Measurements from ENCODE around the gene ZNF668. TPM values are rescaled to one million over a fixed set of nuclear protein-coding genes. Genes with fewer than 3 reads are reported as not detected.

Gene ZNF668
- total RNA-seq, 1 donor from 2014 or later = 15.6 TPM

DNA sequence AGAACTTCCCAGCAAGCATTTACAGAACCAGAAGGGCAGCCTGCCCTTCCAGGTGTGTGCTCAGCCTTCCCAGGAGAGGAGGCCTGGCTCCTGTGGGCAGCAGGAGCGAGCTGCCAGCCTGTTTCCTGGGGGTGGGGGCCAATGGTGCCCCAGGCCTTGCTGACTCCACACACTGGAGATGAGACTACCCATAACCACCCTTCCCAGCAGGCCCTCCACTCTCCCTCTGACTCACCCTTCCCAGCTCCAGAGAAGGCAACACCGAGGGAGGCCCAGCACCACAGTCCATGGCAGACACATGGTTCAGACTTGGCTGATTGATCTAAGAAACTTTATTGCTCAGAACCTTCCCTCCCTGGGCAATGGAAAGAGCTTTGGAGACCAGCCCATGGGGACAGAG lies 16.5 kb upstream of the ZNF668 start:
- peak overlapping the region; percentile 51 for H3K27ac Mint-ChIP-seq
- H3K27me3 Mint-ChIP-seq = no peaks in the 10 kb centered on the region
- H3K9me3 Mint-ChIP-seq = no peaks in the 10 kb centered on the region
- H3K36me3 Mint-ChIP-seq (ENCODE audit: low read depth) = peaks cover 25% of the 10 kb centered on the region
- peaks cover 20% of the 10 kb centered on the region for H3K4me1 Mint-ChIP-seq
- intact Hi-C loops (cut with micrococcal nuclease) = no loop called here
- no peak overlapping the region for H3K4me3 Mint-ChIP-seq
- no peak for DNase-seq

DNA sequence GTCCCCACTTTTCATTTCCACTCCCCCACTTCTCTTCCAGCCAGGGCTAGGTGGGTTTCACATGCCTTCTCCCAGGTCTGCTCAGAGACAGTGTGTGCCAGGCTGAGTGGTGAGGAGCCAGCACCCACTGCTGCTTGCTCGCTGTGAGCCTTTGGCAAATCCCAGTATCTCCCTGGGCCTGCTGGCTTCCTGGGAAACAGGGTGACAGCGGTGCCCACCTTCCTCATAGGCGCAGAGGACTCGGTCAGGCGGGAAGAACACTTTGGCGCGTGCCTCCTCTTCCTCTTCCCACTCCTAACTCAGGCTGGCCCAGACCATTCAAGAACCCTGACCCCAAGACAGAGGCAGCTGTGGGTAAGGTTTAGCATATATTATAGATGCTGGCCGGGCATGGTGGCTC lies 15.2 kb upstream of the ZNF668 start:
- H3K27me3 Mint-ChIP-seq = no peaks in the 10 kb centered on the region
- H3K27ac Mint-ChIP-seq = no peak overlapping the region
- intact Hi-C loops (cut with micrococcal nuclease) = no loop called here
- peaks cover 15% of the 10 kb centered on the region for H3K4me1 Mint-ChIP-seq
- no peak for DNase-seq
- no peak overlapping the region for H3K4me3 Mint-ChIP-seq
- no peaks in the 10 kb centered on the region for H3K9me3 Mint-ChIP-seq
- peaks cover 22% of the 10 kb centered on the region for H3K36me3 Mint-ChIP-seq (ENCODE audit: low read depth)

DNA sequence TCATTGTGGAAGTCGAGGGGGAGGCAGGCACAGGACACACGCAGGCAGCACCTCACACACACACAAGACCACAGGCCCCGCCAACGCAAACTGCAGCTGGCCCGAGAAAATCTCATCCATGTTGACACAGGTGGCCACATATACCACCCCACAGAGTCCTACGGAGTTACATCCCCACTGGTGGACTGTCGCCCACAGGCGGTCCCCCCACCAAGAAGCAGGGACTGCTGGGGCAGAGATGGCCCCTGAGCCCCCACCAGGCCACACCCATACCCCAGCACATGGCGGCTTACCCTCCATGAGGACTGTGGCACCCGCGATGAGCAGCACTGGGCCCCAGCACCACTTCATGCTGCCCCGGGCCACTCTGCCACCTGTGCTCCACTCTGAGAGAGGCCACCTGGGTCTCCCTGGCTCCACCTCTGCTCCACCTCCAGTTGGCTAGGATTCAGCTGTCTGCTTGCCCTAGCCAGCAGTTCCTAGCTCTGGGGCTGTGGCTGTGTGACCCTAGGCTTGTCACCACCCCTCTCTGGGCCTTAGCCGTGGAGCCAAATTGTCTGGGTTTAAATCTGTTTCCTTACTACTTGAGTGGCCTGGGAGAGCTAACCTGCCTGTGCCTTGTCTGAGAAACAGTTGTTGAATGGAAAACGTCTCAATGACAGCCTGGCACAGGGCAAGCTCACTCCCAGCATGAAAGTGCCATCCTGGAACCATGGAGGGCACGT lies 14.6 kb upstream of the ZNF668 start, which contains the start of gene PRSS53:
Gene PRSS53 (minus strand): TSS at position 485 of the 725 bp plus-strand sequence. CDS start 134 bp downstream, at position 351.
- Mint-ChIP-seq H3K27ac (peak within 1 kb of the TSS; percentile 60), H3K4me3 (no peak within 1 kb of the TSS), H3K36me3 (ENCODE audit: low read depth) (peaks cover 19% of the 10 kb centered on the region), H3K4me1 (peaks cover 10% of the 10 kb centered on the region), H3K27me3 (no peaks in the 10 kb centered on the region), H3K9me3 (no peaks in the 10 kb centered on the region)
- DNase-seq = no peak
- intact Hi-C loops (cut with micrococcal nuclease) = no loop called here

- Mint-ChIP-seq H3K4me1 (peaks cover 8% of the 10 kb centered on the region), H3K9me3 (no peaks in the 10 kb centered on the region), H3K27me3 (no peaks in the 10 kb centered on the region), H3K4me3 (no peak overlapping the region), H3K36me3 (ENCODE audit: low read depth) (peaks cover 19% of the 10 kb centered on the region), H3K27ac (peak overlapping the region; percentile 60)
- no peak for DNase-seq
- intact Hi-C loops (cut with micrococcal nuclease) = no loop called here
Measured at GRCh38 chr16:31087971-31088370, 13.9 kb upstream of the ZNF668 start.

DNA sequence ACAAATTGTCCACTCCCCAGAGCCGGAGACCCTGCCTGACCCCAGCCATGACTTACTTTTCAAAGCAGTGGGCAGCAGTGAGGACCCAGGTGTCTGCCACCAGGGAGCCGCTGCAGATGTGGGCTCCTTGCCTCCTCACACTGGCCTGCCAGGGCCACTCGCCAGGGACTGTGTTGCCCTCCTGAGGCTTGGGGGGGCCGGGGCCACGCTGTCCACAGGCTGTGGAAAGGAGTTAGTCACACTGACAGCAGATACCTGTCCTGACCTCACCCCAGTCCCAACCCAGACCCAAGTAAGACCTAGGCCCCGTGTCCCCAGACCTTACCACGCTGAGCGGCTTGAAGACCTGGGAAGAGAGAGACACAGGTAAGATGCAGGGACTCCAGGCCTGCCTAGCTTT lies 13.4 kb upstream of the ZNF668 start:
- intact Hi-C loops (cut with micrococcal nuclease) = no loop called here
- Mint-ChIP-seq H3K27me3 (no peaks in the 10 kb centered on the region), H3K36me3 (ENCODE audit: low read depth) (peaks cover 19% of the 10 kb centered on the region), H3K27ac (no peak overlapping the region), H3K4me3 (no peak overlapping the region), H3K4me1 (peaks cover 6% of the 10 kb centered on the region), H3K9me3 (no peaks in the 10 kb centered on the region)
- no peak for DNase-seq

- H3K27me3 Mint-ChIP-seq = no peaks in the 10 kb centered on the region
- H3K4me3 Mint-ChIP-seq = no peak overlapping the region
- intact Hi-C loops (cut with micrococcal nuclease) = no loop called here
- peaks cover 7% of the 10 kb centered on the region for H3K4me1 Mint-ChIP-seq
- no peaks in the 10 kb centered on the region for H3K9me3 Mint-ChIP-seq
- DNase-seq = no peak
- no peak overlapping the region for H3K27ac Mint-ChIP-seq
- peaks cover 22% of the 10 kb centered on the region for H3K36me3 Mint-ChIP-seq (ENCODE audit: low read depth)
Measured at GRCh38 chr16:31086629-31086906, 12.5 kb upstream of the ZNF668 start.

- Mint-ChIP-seq H3K4me1 (peaks cover 7% of the 10 kb centered on the region), H3K4me3 (no peak overlapping the region), H3K36me3 (ENCODE audit: low read depth) (peaks cover 21% of the 10 kb centered on the region), H3K9me3 (no peaks in the 10 kb centered on the region), H3K27ac (no peak overlapping the region), H3K27me3 (no peaks in the 10 kb centered on the region)
- no peak for DNase-seq
- intact Hi-C loops (cut with micrococcal nuclease) = no loop called here
Measured at GRCh38 chr16:31085873-31086628, 12.0 kb upstream of the ZNF668 start.

GRCh38 chr16:31085411-31085810 lies 11.4 kb upstream of the ZNF668 start:
- Mint-ChIP-seq H3K27me3 (no peaks in the 10 kb centered on the region), H3K27ac (no peak overlapping the region), H3K4me1 (peaks cover 5% of the 10 kb centered on the region), H3K4me3 (no peak overlapping the region), H3K9me3 (no peaks in the 10 kb centered on the region), H3K36me3 (ENCODE audit: low read depth) (peaks cover 21% of the 10 kb centered on the region)
- intact Hi-C loops (cut with micrococcal nuclease) = no loop called here
- no peak for DNase-seq

DNA sequence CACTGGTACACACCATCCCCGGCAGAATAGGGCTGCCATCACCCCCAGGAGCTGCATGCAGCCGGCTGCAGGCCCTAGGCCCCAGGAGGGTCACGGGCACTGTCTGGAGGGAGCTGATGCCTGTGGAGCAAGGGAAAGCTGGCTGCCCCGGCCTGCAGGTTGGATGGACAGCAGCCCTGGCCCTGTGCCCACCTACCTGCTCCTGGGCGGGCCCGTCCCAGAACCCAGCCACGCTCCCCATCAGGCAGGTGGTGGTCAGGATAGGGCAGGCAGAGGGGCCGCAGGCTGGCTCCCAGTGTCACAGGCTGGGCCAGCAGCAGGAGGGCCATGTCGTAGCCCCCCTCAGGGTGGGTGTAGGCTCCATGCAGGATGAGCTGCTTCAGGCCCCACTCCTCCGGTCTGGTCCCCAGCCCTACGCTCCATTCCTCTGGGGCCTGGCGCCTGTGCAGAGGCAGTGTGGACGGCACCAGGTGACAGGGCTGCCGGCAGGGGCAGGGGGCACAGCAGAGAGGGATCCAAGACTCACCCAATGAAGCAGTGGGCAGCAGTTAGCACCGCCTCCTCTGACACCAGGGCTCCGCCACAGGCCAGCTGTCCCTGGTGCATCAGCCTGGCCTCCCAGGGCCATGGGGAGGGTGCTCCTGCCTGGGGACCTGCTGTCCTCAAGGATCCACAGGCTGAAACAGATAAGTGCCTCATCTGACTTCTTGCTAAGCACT lies 10.7 kb upstream of the ZNF668 start:
- H3K27ac Mint-ChIP-seq = no peak overlapping the region
- peaks cover 22% of the 10 kb centered on the region for H3K36me3 Mint-ChIP-seq (ENCODE audit: low read depth)
- H3K4me3 Mint-ChIP-seq = no peak overlapping the region
- intact Hi-C loops (cut with micrococcal nuclease) = no loop called here
- H3K4me1 Mint-ChIP-seq = peaks cover 5% of the 10 kb centered on the region
- H3K9me3 Mint-ChIP-seq = no peaks in the 10 kb centered on the region
- no peaks in the 10 kb centered on the region for H3K27me3 Mint-ChIP-seq
- no peak for DNase-seq

DNA sequence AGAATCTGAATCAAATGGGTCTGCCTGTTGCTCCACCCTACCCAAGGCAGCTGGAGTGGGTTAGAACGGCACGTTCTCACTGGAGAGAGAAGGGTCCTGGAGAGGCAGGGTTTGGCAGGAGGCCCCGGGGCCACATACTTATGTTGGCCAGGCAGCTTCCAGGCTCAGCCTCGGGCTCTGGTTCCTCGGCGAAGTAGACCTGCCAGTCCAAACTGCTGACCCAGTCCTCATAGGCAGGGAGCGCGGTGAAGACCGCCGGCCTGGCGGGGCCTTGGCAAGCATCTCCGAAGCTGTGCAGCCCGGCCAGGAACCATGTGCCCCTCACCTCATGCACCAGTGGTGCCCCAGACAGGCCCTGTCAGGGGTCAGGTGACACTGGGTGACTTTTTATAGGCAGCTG lies 9.9 kb upstream of the ZNF668 start:
- H3K36me3 Mint-ChIP-seq (ENCODE audit: low read depth) = peaks cover 25% of the 10 kb centered on the region
- H3K27ac Mint-ChIP-seq = no peak overlapping the region
- DNase-seq = no peak
- intact Hi-C loops (cut with micrococcal nuclease) = no loop called here
- H3K4me3 Mint-ChIP-seq = no peak overlapping the region
- peaks cover 5% of the 10 kb centered on the region for H3K4me1 Mint-ChIP-seq
- H3K9me3 Mint-ChIP-seq = no peaks in the 10 kb centered on the region
- H3K27me3 Mint-ChIP-seq = no peaks in the 10 kb centered on the region

DNA sequence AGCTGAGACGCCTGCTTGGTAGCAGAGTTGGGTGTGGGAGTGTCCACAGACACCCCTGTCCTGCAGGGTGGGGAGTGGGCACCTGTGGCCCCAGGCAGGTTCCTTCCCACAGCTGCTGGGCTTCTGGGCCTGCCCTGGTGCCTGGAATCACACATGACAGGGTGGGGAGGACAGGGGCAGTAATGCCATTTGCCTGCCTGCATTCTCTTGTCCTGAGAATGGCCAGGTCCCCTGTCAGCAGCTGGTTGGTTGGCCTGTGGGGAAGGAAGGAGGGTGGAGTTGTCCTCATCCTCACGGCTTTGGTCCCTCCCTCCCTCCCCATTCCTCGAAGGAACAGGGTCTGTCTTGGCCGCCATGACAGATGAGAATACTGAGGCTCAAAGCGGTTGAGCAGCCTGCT lies 9.5 kb upstream of the ZNF668 start:
- DNase-seq = no peak
- Mint-ChIP-seq H3K27ac (no peak overlapping the region), H3K9me3 (no peaks in the 10 kb centered on the region), H3K4me3 (no peak overlapping the region), H3K4me1 (peaks cover 5% of the 10 kb centered on the region), H3K27me3 (no peaks in the 10 kb centered on the region), H3K36me3 (ENCODE audit: low read depth) (peaks cover 29% of the 10 kb centered on the region)
- intact Hi-C loops (cut with micrococcal nuclease) = no loop called here

GRCh38 chr16:31083081-31083480 lies 9.0 kb upstream of the ZNF668 start:
- Mint-ChIP-seq H3K9me3 (no peaks in the 10 kb centered on the region), H3K4me3 (no peak overlapping the region), H3K27me3 (no peaks in the 10 kb centered on the region), H3K27ac (no peak overlapping the region), H3K4me1 (peaks cover 5% of the 10 kb centered on the region), H3K36me3 (ENCODE audit: low read depth) (peaks cover 34% of the 10 kb centered on the region)
- DNase-seq = no peak
- intact Hi-C loops (cut with micrococcal nuclease) = no loop called here

DNA sequence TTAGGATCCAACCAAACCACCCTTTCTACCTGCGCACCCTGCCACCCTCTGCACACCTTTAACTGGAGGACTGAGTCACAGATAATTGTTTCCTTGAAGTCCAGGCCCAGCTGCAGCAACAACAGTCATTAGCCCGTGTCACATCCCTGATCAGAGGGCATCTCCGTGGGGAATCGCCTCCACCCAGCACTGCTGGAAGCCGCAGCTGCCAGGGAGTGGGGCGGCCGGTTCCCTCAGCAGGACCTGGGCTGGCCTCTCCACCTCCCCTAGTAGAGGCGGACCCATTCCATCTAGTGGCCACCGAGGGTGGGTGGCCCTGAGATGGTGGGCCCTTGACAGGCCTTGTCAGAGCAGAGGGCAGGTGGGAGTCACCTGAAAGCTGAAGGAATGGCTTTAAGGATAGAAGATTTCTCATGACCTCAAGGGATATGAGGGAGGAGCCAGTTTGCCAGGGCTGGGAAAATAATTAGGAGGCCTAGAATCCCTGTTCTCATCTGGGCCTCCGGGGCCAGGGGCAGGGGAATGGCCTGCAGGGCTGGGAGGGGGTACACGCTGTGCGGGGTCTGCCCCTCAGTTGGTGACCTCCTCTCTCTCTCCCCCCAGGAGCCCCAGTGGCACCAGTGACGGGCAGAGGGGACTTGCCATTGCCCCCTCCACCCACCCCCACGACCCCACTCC lies 8.5 kb upstream of the ZNF668 start:
- Mint-ChIP-seq H3K36me3 (ENCODE audit: low read depth) (peaks cover 38% of the 10 kb centered on the region), H3K4me3 (no peak overlapping the region), H3K27me3 (no peaks in the 10 kb centered on the region), H3K9me3 (no peaks in the 10 kb centered on the region), H3K4me1 (peaks cover 8% of the 10 kb centered on the region), H3K27ac (peak overlapping the region; percentile 11)
- DNase-seq = no peak
- intact Hi-C loops (cut with micrococcal nuclease) = no loop called here

All from activated CD4-positive, alpha-beta T cell treated with anti-CD3 and anti-CD28 coated beads, Interleukin-2, amount 10 ng/mL, durations not matched to agents 24 days and 14 days (primary cell).